HG02840 (cell line): Measurements from ENCODE around the gene GRAP2.
"Not testable (repeated sequence)": the region's sequence is repeated elsewhere in the genome, so short reads cannot be mapped to it uniquely, and the experiment has no call there.

Experiments used
- ATAC-seq: cut with Tn5 transposase; IDR thresholded peaks from one replicate; pipeline ENCODE4 v1.9.1; 2021; ENCODE audit warnings: mild to moderate bottlenecking, moderate library complexity, moderate number of reproducible peaks; ENCODE audit not compliant: unreplicated experiment, low FRiP score

The GRAP2 gene

DNA sequence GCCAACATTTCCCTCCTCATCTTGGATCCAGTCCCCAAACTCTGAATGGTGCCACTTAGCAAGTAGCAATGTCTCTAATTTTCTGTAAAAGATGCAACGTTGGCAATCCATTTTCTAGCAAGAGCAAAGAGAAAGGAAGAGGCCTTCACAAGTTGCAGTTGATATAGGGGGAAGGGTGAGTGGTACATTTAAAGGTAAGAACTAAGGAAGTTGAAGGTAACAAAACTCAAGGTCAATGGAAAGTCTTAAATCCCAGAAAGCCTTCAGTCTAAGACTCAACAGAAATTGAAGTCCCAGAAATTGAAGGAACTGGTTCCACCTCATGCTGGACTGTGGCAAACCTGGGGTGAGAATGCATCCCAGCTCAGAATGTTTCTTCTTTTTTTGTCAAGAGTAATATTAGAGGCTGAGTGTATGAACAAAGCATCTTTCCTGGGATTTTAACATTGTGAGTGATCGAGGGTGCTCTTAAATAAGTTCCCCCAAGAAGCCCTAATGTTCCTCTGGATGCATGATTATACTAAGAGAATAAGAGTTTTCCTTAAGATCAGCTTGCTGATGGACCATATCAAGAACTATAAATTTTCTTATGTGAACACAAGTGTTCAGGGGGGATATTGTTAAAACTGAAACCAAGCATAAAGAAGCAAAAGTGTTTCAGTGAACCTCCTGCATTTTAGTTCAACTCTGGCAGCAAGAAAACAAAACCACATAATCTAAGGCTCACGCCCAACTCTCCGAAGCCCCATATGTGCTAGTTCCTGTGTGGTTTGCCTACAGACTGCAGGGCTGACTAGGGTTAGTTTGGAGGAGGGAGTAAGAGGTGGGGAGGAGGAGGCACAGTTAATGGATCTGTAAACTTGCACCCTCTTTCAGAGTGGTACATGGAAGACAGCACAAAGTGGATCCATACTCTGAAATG lies at the start of gene GRAP2:
GRAP2 (plus strand) TSS at position 779 of the 922 bp plus-strand sequence. CDS start 46,023 bp downstream, outside the sequence.
- ATAC-seq, result no peak

DNA sequence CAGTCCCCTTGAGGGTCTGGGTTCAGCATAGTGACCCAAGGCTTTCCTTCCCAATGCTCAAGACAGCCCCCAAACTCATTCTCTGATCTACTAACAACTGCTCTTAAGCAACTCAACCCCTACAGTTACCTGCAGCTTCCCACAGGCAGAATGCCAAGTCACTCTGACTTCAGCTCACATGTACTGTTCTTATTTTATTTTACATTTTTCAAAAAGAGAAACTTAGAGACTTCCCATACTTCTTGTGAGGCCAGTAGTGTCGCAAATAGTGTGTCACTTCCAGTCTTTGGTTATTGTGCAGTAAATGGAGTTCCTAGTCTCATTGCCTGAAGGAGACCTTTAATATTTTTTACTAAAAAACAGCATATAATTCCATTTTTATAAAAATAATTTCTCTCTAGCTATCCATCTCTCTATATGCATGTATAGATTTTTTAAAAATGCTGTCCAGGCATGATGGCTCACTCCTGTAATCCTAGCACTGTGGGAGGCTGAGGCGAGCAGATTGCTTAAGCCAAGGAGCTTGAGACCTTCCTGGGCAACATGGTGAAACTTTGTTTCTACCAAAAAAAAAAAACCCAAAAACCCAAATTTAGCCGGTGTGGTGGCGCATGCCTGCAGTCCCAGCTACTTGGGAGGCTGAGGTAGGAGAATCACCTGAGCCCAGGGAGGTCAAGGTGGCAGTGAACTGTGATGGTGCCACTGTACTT lies 49.1 kb upstream of the GRAP2 start:
- ATAC-seq, result no peak

DNA sequence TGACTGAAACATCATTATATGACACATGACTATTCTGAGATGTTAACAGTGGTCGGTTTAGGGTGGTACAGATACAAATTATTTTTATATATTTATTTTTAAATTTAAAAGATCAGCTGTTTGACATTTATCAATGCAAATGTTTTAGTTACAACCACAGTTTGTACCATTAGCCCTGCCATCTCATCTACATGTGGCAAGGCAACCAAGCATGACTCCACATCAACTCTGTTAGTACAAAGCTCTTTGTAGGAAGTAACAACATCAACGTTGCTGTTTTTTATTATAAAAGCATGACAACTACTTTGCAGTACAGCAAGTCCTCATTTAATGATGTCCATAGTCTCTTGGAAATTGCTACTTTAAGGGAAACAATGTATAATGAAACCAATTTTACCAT lies 48.1 kb upstream of the GRAP2 start:
- no peak for ATAC-seq

DNA sequence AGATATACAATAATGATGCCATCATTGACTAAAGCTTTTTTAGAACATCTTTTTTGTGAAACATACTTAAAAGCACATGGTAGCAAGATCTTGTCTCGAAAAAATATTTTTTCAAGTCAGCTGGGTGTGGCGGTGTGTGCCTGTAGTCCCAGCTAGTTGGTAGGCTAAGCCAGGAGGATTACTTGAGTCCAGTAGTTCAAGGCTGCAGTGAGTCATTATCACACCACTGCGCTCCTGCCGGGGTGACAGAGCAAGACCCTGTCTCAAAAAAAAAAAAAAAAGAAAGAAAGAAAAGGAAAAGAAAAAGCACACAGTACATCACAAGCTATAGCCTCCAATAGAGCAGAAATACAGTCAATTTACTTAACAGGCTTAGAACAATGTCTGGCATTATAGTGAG lies 44.3 kb upstream of the GRAP2 start:
- ATAC-seq, result no peak

DNA sequence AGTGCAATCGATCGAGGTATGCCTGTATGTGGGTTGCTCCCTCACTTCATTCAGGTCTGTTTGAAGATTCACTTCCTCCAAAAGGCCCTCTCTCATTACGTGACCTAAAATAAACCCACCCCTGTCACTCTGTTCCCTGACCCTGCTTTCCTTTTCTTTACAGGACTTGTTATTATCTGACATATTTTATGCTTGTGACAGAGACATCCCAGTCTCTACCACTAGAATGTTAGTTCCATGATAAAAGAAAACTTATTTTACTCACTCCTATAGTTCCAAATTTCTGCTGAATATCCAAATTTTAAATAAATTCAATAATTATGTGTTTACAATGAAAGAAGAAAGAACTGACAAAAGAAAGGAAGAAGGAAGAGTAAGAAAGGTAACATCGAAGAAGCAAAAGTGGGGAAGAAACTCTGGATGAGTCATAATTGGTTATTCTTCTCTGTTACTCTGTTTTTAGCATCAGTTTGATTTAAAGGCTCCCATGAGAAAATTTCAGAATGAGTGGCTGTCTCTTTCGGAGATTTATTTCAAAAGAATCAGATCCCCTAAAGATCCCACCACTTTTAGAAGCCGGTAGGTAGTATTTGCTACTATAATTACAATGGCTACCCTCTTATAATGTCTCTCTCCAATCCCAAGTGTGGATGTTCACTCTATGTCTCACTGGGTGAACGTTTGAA lies 40.8 kb upstream of the GRAP2 start:
- ATAC-seq, result no peak

DNA sequence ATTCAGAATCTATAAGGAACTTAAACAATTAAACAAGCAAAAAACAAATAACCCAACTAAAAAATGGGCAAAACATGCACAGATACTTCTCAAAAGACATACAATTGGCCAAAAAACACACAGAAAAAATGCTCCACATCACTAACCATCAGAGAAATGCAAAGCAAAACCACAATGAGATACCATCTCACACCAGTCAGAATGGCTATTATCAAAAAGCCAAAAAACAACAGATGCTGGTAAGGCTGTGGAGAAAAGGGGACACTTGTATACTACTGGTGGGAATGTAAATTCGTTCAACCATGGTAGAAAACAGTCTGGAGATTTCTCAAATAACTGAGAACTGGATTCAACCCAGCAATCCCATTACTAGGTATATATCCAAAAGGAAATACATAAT lies 32.1 kb upstream of the GRAP2 start:
- no peak for ATAC-seq

DNA sequence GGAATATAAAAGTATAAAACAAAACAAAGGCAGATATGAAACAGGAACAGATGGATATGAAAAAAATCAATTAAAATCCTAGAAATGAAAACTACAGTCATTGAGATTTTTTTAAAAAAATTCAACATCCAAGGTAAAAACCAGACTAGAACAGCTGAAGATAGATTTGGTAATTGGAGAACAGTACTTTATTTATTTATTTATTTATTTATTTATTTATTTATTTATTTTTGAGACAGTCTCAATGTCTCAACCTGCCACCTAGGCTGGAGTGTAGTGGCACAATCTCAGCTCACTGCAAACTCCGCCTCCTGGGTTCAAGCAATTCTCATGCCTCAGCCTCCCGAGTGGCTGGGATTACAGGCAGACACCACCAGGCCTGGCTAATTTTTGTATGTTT lies 31.1 kb upstream of the GRAP2 start:
- ATAC-seq, result not testable (repeated sequence)

DNA sequence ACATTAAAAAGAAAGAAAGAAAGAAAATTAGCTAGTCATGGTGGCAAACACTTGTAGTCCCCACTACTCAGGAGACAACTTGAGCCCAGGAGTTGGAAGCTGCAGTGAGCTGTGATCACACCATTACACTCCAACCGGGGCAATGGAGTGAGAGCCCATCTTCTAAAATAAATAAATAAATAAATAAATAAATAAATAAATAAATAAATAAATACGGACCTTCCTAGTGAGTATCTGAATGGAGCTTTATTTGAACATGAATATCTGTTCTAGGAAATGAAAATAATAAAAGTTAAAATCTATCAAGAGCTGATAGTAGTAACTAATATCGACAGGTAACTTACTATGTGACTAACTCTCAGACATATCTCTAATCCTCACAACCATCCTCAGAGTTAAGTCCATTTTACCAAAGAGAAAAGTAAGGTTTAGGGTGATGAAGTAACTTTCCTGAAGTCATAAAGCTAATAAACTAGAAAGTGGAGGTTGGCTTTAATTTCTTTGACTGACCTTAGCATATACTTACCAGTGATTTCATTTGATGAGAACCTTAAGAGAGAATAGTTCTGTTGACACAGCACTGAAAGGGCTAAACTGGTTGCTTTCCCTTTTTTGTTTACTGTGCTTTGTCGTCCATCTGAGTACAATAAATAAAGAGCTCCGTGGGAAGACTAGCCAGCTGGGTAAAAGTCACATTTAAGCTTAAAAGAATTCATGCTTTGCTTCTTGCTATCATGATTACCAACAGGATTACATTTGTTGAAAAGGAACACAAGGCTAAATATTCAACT lies 29.7 kb upstream of the GRAP2 start:
- no peak for ATAC-seq

DNA sequence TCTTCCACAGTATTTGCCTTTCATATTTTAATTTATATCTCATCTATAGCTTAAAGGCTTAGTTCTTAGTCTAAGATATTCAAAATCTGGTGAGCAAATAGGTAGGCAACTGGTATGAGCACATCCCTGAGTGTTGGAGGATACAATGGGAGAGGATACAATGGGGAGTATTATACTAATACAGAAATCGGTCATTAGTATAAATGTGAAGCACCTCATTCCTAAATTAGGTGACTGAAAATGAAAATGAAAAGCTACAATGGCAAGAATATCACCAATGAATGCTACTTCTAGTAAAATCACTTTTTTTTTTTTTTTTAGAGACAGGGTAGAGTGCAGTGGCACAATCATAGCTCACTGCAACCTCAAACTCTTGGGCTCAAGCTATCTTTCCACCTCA lies 28.3 kb upstream of the GRAP2 start:
- ATAC-seq, result no peak

DNA sequence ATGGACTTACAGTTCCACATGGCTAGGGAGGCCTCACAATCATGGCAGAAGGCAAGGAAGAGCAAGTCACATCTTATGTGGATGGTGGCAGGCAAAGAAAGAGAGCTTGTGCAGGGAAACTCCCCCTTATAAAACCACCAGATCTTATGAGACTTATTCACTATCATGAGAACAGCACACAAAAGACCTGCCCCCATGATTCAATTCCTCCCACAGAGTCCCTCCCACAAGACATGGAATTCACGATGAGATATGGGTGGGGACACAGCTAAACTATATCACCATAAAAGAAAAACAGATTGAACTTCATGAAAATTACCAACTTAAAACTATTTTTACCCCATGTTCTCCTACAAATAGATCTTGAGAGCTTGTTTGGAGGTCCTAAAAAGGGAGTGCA lies 26.9 kb upstream of the GRAP2 start:
- no peak for ATAC-seq

DNA sequence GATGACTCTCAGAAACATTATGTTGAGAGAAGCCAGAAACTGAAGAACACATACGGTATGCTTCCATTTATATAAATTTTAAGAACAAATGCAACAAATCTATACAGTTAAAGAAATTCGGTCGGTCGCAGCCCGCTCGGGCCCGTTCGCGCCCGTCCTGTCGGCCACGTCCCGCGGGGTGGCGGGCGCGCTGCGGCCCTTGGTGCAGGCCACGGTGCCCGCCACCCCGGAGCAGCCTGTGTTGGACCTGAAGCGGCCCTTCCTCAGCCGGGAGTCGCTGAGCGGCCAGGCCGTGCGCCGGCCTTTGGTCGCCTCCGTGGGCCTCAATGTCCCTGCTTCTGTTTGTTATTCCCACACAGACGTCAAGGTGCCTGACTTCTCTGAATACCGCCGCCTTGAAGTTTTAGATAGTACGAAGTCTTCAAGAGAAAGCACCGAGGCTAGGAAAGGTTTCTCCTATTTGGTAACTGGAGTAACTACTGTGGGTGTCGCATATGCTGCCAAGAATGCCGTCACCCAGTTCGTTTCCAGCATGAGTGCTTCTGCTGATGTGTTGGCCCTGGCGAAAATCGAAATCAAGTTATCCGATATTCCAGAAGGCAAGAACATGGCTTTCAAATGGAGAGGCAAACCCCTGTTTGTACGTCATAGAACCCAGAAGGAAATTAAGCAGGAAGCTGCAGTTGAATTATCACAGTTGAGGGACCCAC lies 25.6 kb upstream of the GRAP2 start:
- ATAC-seq, result not testable (repeated sequence)

DNA sequence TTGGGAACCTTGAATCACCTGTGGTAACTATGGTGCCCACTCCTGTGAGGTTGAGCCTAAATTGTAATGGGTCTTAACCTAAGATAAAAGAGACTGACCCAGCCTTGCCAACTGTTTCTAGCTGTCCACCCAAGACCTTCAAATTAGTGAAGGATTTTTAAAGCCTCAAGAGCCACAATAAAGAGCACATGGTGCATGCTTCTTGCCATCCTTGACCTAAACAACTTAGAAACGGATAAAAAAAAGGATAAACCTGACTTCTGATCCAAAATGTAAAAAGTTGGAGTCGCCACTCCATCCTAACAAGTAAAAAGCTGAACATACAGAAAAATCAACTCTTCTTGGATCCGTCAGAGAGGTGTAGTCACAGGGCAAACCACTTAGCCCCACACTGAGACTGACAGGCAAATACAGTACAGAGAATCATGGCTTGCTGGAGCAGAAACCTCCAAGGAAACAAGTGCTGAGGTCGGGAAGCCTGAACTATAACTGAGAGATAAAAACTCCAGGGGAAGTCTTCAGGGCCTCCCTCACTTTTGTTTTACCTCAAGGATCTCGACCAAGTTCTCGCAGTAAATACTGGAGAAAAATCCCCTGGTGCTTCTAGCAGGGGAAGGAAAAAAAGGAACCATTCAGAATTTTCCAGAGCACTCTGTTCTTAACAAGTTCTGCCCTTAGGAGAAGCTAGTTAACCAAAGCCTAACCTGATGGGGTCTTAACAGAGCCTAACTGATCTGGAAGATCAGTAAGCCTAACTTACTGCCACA lies 23.6 kb upstream of the GRAP2 start:
- no peak for ATAC-seq

DNA sequence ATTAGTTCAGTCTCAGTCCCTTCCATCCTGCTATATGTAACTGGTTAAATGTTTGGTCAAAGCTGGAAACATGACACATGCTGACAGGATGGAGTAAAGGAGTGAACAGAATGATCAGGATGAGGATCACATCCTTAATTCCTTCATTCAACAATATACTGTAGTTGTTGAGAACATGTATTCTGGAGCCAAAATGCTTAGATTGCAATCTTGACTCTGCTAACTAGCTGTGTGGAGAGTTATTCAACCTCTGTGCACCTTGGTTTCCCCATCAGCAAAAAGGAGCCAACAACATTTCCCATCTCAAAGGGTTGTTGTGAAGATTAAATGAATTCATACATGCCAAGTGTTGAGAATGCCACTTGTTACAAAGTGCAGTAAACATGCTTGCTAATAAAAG lies 20.2 kb upstream of the GRAP2 start:
- ATAC-seq, result no peak

DNA sequence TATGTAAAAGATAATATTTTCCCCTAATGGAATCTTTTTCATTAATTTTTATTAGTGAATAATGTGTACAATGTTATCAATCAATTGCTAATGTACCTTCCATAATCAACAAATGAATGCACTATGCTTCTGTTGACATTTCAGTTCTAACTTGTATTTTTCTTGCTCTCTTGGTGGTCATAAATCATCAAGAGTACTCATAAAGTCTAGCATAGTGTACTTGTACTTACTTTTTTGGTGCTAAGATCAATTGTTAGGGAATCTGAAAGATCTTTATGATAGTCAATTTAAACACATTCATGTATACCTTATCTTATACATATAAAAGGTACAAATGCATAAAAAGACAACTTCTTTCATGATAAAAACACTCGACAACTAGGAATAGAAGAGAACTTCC lies 17.8 kb upstream of the GRAP2 start:
- no peak for ATAC-seq

DNA sequence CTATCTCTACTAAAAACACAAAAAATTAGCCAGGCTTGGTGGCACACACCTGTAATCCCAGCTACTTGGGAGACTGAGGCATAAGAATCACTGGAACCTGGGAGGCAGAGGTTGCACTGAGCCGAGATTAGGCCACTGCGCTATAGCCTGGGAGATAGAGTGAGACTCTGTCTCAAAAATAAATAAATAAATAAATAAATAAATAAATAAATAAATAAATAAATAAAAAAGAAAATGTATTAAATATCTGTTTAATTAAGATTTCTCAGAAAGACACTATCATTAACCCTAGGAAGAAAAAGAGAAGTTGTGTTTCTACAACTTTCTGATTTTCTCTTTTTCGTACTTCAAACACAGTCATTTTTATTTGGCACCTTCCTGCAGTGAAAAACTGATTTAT lies 11.0 kb upstream of the GRAP2 start:
- not testable (repeated sequence) for ATAC-seq

DNA sequence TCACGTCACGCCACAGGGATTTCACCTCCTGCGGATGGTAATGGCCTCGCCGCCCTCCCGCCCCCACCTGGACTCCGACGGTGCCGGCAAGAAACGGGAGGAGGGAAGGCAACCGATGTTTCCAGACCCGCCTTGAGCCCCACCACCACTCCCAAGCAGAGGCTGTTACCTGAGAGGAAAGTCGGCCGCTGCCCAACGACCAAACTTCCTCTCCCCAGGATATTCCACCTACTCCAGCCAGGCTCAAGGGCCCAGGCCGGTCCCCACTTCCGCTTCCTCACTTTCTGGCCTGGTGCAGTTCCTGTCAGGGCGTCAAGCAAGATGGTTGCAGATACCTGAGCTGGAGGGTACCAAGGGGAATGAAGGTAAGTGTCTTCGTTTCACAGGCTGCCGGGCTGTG lies 7.4 kb upstream of the GRAP2 start, which contains the start of gene ENTHD1:
ENTHD1 (minus strand) TSS at position 235 of the 400 bp plus-strand sequence. CDS start 6,012 bp downstream, outside the sequence.
- ATAC-seq, result no peak

DNA sequence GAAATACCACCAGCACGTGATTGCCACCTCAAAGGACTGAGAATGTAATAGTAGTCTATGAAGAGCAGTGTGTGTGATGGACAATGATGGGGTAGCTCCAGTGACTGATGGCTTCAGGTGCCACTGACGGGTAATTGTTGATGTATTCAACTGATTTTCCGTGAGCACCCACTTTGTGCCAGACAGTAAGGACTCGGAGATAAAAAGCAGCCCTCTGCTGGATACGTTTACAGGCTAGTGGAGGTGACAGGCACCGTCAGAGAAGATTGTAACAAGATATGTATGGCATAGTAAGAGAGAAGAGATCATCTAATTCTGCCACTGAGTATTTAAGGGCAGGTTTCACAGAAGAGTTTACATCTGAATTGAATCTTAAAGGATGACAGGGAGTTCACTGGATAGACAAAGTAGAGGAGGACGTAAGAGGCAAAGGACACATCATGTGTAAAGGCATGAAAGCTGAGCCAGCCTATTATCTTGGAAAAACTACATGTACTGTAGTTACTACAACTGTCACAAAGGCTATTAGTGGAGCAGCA lies 6.3 kb upstream of the GRAP2 start:
- ATAC-seq, result no peak

DNA sequence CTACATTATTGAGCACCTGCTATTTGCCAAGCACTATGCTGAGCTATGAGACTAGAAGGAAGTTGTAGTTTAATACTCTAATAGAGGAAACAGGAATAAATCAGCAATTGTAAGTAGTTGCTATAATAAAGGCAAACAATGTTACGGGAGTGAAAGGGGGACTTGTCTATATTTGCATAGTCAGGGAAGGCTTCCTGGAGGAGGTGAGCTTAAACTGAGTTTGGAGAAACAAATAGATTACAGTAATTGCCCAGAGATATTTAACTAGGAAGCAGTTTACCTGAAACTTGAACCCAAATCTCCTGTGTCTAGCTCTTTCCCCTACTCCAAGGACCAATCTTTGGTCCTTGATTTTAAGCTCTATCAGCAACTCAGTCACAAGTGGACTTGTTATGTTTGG lies 5.2 kb upstream of the GRAP2 start:
- ATAC-seq, result no peak
